Measurements from ENCODE around the gene GMPS. TPM values are rescaled to one million over a fixed set of nuclear protein-coding genes. Genes with fewer than 3 reads are reported as not detected.

GMPS gene
- total RNA-seq, 4 donors from 2014 or later, result 21.4 to 27.4 (median 27.2) TPM

- Histone ChIP-seq H3K27ac (replicated peaks in 1 of 4) (no peak overlapping the region), H3K4me1 (no peaks in the 10 kb centered on the region), H3K27me3 (no peaks in the 10 kb centered on the region), H3K36me3 (no peaks in the 10 kb centered on the region), H3K9me3 (peaks cover 0 to 4% (median 0%) of the 10 kb centered on the region in 4 donors), H3K4me3 (no peak overlapping the region)
- TF ChIP-seq POLR2AphosphoS5 (IDR thresholded peaks at IDR 0.05), result no peak
- no peak for TF ChIP-seq CTCF (IDR thresholded peaks at IDR 0.05)
- no peak for TF ChIP-seq EP300 (IDR thresholded peaks at IDR 0.05)
- TF ChIP-seq POLR2A (IDR thresholded peaks at IDR 0.05; ENCODE audit: low read depth), result no peak
- WGBS, result 96% methylated on average over 2 of the region's 2 CpGs
- intact Hi-C loops (cut with DNase I), result no loop called here
- no peak for DNase-seq (ENCODE audit: extremely low spot score)
Observed at GRCh38 chr3:155970398-155970797, 99.9 kb downstream of the GMPS start.

GRCh38 chr3:155972885-155973584 is 102.6 kb downstream of the GMPS start:
- TF ChIP-seq POLR2AphosphoS5 (IDR thresholded peaks at IDR 0.05) (no peak), EP300 (IDR thresholded peaks at IDR 0.05) (no peak), CTCF (IDR thresholded peaks at IDR 0.05) (no peak), POLR2A (IDR thresholded peaks at IDR 0.05; ENCODE audit: low read depth) (no peak)
- Histone ChIP-seq H3K27ac (replicated peaks in 1 of 4) (no peak overlapping the region), H3K36me3 (no peaks in the 10 kb centered on the region), H3K9me3 (peaks cover 0 to 4% (median 0%) of the 10 kb centered on the region in 4 donors), H3K4me1 (no peaks in the 10 kb centered on the region), H3K27me3 (no peaks in the 10 kb centered on the region), H3K4me3 (no peak overlapping the region)
- WGBS, result 86% methylated on average over 4 of the region's 4 CpGs
- intact Hi-C loops (cut with DNase I), result no loop called here
- DNase-seq (ENCODE audit: extremely low spot score), result no peak

GRCh38 chr3:155978324-155978723 is 107.9 kb downstream of the GMPS start:
- Histone ChIP-seq H3K4me1 (no peaks in the 10 kb centered on the region), H3K36me3 (no peaks in the 10 kb centered on the region), H3K9me3 (no peaks in the 10 kb centered on the region), H3K27ac (replicated peaks in 1 of 4) (no peak overlapping the region), H3K27me3 (no peaks in the 10 kb centered on the region), H3K4me3 (no peak overlapping the region)
- TF ChIP-seq POLR2A (IDR thresholded peaks at IDR 0.05; ENCODE audit: low read depth) (no peak), CTCF (IDR thresholded peaks at IDR 0.05) (peak in 1 of 3 experiments; percentile 19)
- DNase-seq (ENCODE audit: extremely low spot score), result no peak
- intact Hi-C loops (cut with DNase I), result no loop called here
- 84% methylated on average over 3 of the region's 3 CpGs for WGBS

- no peak for TF ChIP-seq CTCF (IDR thresholded peaks at IDR 0.05)
- no peak for TF ChIP-seq POLR2A (IDR thresholded peaks at IDR 0.05; ENCODE audit: low read depth)
- TF ChIP-seq EP300 (IDR thresholded peaks at IDR 0.05), result no peak
- H3K27ac ChIP-seq (replicated peaks in 1 of 4), result no peak overlapping the region
- no peaks in the 10 kb centered on the region for H3K27me3 ChIP-seq
- no peaks in the 10 kb centered on the region for H3K9me3 ChIP-seq
- H3K4me3 ChIP-seq, result no peak overlapping the region
- no peaks in the 10 kb centered on the region for H3K36me3 ChIP-seq
- intact Hi-C loops (cut with DNase I), result no loop called here
- whole genome bisulfite sequencing, result 95% methylated on average over 3 of the region's 3 CpGs
- no peak for DNase-seq (ENCODE audit: extremely low spot score)
- H3K4me1 ChIP-seq, result no peaks in the 10 kb centered on the region
Observed at GRCh38 chr3:155979746-155980145, 109.3 kb downstream of the GMPS start.

GRCh38 chr3:155981669-155982068 is 111.2 kb downstream of the GMPS start:
- 59% methylated on average over 3 of the region's 3 CpGs for WGBS
- TF ChIP-seq POLR2A (IDR thresholded peaks at IDR 0.05; ENCODE audit: low read depth) (no peak), EP300 (IDR thresholded peaks at IDR 0.05) (no peak), POLR2AphosphoS5 (IDR thresholded peaks at IDR 0.05) (no peak), CTCF (IDR thresholded peaks at IDR 0.05) (no peak)
- DNase-seq (ENCODE audit: extremely low spot score), result no peak
- Histone ChIP-seq H3K36me3 (no peaks in the 10 kb centered on the region), H3K9me3 (no peaks in the 10 kb centered on the region), H3K4me1 (no peaks in the 10 kb centered on the region), H3K27ac (replicated peaks in 1 of 4) (no peak overlapping the region), H3K27me3 (no peaks in the 10 kb centered on the region), H3K4me3 (no peak overlapping the region)
- intact Hi-C loops (cut with DNase I), result no loop called here

Measured in esophagus muscularis mucosa (tissue), 4 donors.